Suprapubic skin (tissue), 4 donors: ENCODE data around the gene C16orf78. TPM values are rescaled to one million over a fixed set of nuclear protein-coding genes. Genes with fewer than 3 reads are reported as not detected.

Experiments used
- DNase-seq, 2 donors: peaks; one replicate each; pipeline ENCODE4 v3.0.0-alpha.2; 2019; ENCODE audit warnings: low spot score in 2 of 2
- H3K27ac ChIP-seq: fragments of 200-600 bp; sonication (generic); one replicate; pipeline ENCODE4 v1.5.1; 2019
- H3K27me3 ChIP-seq: fragments of 200-600 bp; sonication (generic); one replicate; pipeline ENCODE4 v1.5.1; 2019
- H3K36me3 ChIP-seq: fragments of 200-600 bp; sonication (generic); one replicate; pipeline ENCODE4 v1.5.1; 2019
- H3K4me1 ChIP-seq: fragments of 200-600 bp; sonication (generic); one replicate; pipeline ENCODE4 v1.5.1; 2019
- H3K4me3 ChIP-seq: fragments of 200-600 bp; sonication (generic); one replicate; pipeline ENCODE4 v1.5.1; 2019; ENCODE audit warnings: mild to moderate bottlenecking
- H3K9me3 ChIP-seq: fragments of 200-600 bp; sonication (generic); one replicate; pipeline ENCODE4 v1.5.1; 2019
- CTCF ChIP-seq, 2 donors: fragments of 200-600 bp in 1 of 2; fragments of 450-650 bp in 1 of 2; sonication (generic) in 1 of 2; IDR thresholded peaks; one replicate each; pipeline ENCODE4 v1.5.1; 2016 to 2019; ENCODE audit warnings: antibody characterized with exemption in 2 of 2, mild to moderate bottlenecking in 1 of 2, moderate library complexity in 1 of 2
- EP300 ChIP-seq: sonication (generic); formaldehyde crosslinking; IDR thresholded peaks from one replicate; pipeline ENCODE4 v1.6.1; 2017; ENCODE audit warnings: antibody characterized with exemption
- POLR2A ChIP-seq, 2 donors: fragments of 450-650 bp; IDR thresholded peaks; one replicate each; pipeline ENCODE4 v1.6.1; 2017; ENCODE audit warnings: antibody characterized with exemption in 2 of 2, mild to moderate bottlenecking in 2 of 2, moderate library complexity in 2 of 2
- POLR2AphosphoS5 ChIP-seq, 3 donors: sonication (generic); formaldehyde crosslinking; IDR thresholded peaks; one replicate each; pipeline ENCODE4 v1.6.1; 2017; ENCODE audit warnings: antibody characterized with exemption in 3 of 3
- WGBS: methylation state at CpG from one replicate; pipeline ENCODE4 v1.1.5; 2018; 5-methylcytosine and 5-hydroxymethylcytosine counted together
- total RNA-seq, 4 donors: library from RNA; depleted of rRNA; stranded (reverse); fragments of >200 nt; gene quantifications; one replicate each; pipeline ENCODE4 v1.1.0, GENCODE V29; 2016

The C16orf78 gene
- total RNA-seq: not detected

- no peak within 1 kb of the TSS for H3K4me3 ChIP-seq
- no peaks in the 10 kb centered on the region for H3K36me3 ChIP-seq
- TF ChIP-seq CTCF (IDR thresholded peaks at IDR 0.05) (no peak), EP300 (no peak), POLR2AphosphoS5 (IDR thresholded peaks at IDR 0.05) (no peak), POLR2A (IDR thresholded peaks at IDR 0.05) (no peak)
- no peak for DNase-seq
- H3K4me1 ChIP-seq: no peaks in the 10 kb centered on the region
- H3K27me3 ChIP-seq: peaks cover 8% of the 10 kb centered on the region
- 86% methylated on average over 4 of the region's 4 CpGs for WGBS
- no peaks in the 10 kb centered on the region for H3K9me3 ChIP-seq
- no peak within 1 kb of the TSS for H3K27ac ChIP-seq
Measured at GRCh38 chr16:49373504-49373903, at the start of gene C16orf78. Gene C16orf78, plus strand, starts transcription at chr16:49373804. Its CDS starts 136 bp downstream, at chr16:49373940.

GRCh38 chr16:49324703-49325102 is 48.9 kb upstream of the C16orf78 start:
- Histone ChIP-seq H3K27me3 (peaks cover 4% of the 10 kb centered on the region), H3K27ac (no peak overlapping the region), H3K4me3 (no peak overlapping the region), H3K36me3 (no peaks in the 10 kb centered on the region), H3K9me3 (no peaks in the 10 kb centered on the region), H3K4me1 (no peaks in the 10 kb centered on the region)
- WGBS: 87% methylated on average over 9 of the region's 9 CpGs
- no peak for DNase-seq
- no peak for TF ChIP-seq EP300
- TF ChIP-seq POLR2A (IDR thresholded peaks at IDR 0.05): no peak

- no peaks in the 10 kb centered on the region for H3K4me1 ChIP-seq
- peaks cover 4% of the 10 kb centered on the region for H3K27me3 ChIP-seq
- H3K4me3 ChIP-seq: no peak overlapping the region
- WGBS: 66% methylated on average over 4 of the region's 4 CpGs
- no peak overlapping the region for H3K27ac ChIP-seq
- no peak for TF ChIP-seq CTCF (IDR thresholded peaks at IDR 0.05)
- no peak for TF ChIP-seq POLR2A (IDR thresholded peaks at IDR 0.05)
- TF ChIP-seq POLR2AphosphoS5 (IDR thresholded peaks at IDR 0.05): no peak
- TF ChIP-seq EP300: no peak
- H3K9me3 ChIP-seq: no peaks in the 10 kb centered on the region
- H3K36me3 ChIP-seq: no peaks in the 10 kb centered on the region
- DNase-seq: no peak
Measured at GRCh38 chr16:49327466-49327865, 46.1 kb upstream of the C16orf78 start.

- DNase-seq: no peak
- no peak overlapping the region for H3K27ac ChIP-seq
- TF ChIP-seq EP300 (no peak), POLR2A (IDR thresholded peaks at IDR 0.05) (no peak), CTCF (IDR thresholded peaks at IDR 0.05) (no peak), POLR2AphosphoS5 (IDR thresholded peaks at IDR 0.05) (no peak)
- H3K4me3 ChIP-seq: no peak overlapping the region
- peaks cover 4% of the 10 kb centered on the region for H3K4me1 ChIP-seq
- no peaks in the 10 kb centered on the region for H3K27me3 ChIP-seq
- WGBS: 83% methylated on average over 4 of the region's 4 CpGs
- no peaks in the 10 kb centered on the region for H3K36me3 ChIP-seq
- no peaks in the 10 kb centered on the region for H3K9me3 ChIP-seq
Measured at GRCh38 chr16:49328325-49328724, 45.3 kb upstream of the C16orf78 start.

- no peak overlapping the region for H3K4me3 ChIP-seq
- H3K9me3 ChIP-seq: no peaks in the 10 kb centered on the region
- peaks cover 4% of the 10 kb centered on the region for H3K4me1 ChIP-seq
- no peaks in the 10 kb centered on the region for H3K27me3 ChIP-seq
- no peak for DNase-seq
- 64% methylated on average over 7 of the region's 9 CpGs for WGBS
- H3K36me3 ChIP-seq: no peaks in the 10 kb centered on the region
- TF ChIP-seq POLR2A (IDR thresholded peaks at IDR 0.05) (no peak), EP300 (no peak)
- H3K27ac ChIP-seq: no peak overlapping the region
Measured at GRCh38 chr16:49330562-49331201, 42.9 kb upstream of the C16orf78 start.

GRCh38 chr16:49332589-49333258 is 40.9 kb upstream of the C16orf78 start:
- Histone ChIP-seq H3K36me3 (no peaks in the 10 kb centered on the region), H3K4me3 (no peak overlapping the region), H3K9me3 (no peaks in the 10 kb centered on the region), H3K27me3 (peaks cover 4% of the 10 kb centered on the region), H3K27ac (no peak overlapping the region), H3K4me1 (peaks cover 4% of the 10 kb centered on the region)
- no peak for DNase-seq
- TF ChIP-seq CTCF (IDR thresholded peaks at IDR 0.05) (no peak), POLR2A (IDR thresholded peaks at IDR 0.05) (no peak), EP300 (no peak), POLR2AphosphoS5 (IDR thresholded peaks at IDR 0.05) (no peak)
- 26% methylated on average over 2 of the region's 2 CpGs for WGBS
